GM18951 (cell line): Measurements from ENCODE around the gene NCBP3.

Source experiments
- POLR2A ChIP-seq: IDR thresholded peaks from 4 replicates; pipeline ENCODE4 v1.6.1; 2011; ENCODE audit warnings: mild to moderate bottlenecking; ENCODE audit not compliant: insufficient read length, insufficient read depth; ENCODE audit errors: extremely low read depth
- in situ Hi-C: fragments of 300-500 bp; cut with MboI; formaldehyde crosslinking; loops from one replicate; pipeline ENCODE4 v1.12.0; 2022; ENCODE audit warnings: low sequenced_read_pairs, mixed read lengths, inconsistent platforms; ENCODE audit not compliant: unreplicated experiment

The NCBP3 gene

GRCh38 chr17:3888343-3889171 is 42.5 kb upstream of the NCBP3 start:
- TF ChIP-seq POLR2A = no peak
- in situ Hi-C loops = no loop called here

DNA sequence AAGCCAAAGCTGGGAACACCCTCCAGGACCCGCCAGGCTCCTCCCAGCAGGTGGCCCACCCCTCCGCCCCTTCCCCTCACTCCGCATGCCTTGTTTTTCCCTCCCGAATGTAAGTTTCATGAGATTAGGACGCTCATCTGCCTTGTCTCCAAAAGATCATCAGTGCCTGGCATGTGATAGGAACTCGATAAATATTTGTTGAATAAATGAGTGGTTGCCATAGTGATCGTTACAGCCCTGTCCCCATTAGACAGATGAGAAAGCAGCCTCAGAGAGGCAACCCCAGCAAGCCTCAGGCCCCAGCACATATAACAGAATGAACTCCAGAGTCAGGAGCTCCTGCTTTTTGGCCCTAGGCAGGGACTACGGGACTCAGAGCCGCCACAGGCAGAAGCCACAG is 41.8 kb upstream of the NCBP3 start:
- no peak for TF ChIP-seq POLR2A
- in situ Hi-C loops = no loop called here

DNA sequence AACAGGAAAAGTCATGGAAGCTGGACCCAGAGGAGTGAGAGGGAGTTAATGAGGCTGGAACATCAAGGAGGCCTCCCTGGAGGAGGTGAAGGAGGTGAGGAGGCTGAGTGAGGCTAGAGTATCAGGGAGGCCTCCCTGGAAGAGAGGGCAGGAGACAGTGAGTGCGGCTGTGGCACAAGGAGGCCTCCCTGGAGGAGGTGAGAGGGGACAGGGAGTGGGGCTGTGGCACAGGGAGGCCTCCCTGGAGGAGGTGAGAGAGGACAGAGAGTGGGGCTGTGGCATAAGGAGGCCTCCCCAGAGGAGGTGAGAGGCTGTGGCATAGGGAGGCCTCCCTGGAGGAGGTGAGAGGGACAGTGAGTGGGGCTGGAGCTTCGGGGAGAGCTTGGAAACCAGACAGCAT is 41.3 kb upstream of the NCBP3 start:
- in situ Hi-C loops = no loop called here
- TF ChIP-seq POLR2A = no peak

DNA sequence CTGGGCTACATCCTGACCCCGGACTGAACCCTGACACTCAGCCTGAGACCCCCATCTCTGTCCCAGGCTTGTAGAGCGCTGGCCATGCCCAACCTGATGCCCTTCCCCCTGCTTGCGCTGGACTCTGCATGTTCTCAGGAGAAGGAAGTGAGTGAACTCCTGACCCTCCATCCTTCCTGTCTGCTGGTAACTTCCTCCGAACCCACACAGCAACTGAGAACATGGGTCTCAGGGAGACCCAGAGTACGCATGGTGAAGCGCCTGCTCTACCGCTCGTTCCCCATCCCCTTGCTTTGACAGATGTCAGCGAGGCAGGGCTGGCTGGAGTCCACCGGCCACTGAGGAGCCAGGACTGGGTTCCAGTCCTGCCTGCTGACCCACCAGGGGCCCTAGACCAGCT is 40.7 kb upstream of the NCBP3 start:
- TF ChIP-seq POLR2A = no peak
- in situ Hi-C loops = no loop called here

DNA sequence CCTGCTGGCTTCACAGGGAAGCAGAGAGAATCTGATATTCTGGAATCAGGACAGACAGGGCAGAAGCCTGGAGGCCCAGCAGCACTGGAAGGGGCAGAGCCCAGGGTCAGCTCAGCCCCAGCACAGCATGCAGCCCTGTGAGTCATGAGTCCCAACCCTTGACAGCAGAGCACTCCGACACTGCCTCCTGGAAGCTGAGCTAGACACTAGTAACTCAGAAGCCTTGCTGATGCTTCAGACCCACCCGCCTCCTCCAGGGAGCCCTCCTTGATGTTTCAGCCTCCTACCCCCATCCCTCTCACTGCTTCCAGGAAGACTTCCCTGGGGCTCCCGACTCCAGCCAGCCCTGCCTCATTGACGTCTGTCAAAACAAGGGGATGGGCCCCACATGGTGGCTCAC is 39.9 kb upstream of the NCBP3 start:
- in situ Hi-C loops = no loop called here
- no peak for TF ChIP-seq POLR2A

GRCh38 chr17:3885271-3885670 is 39.2 kb upstream of the NCBP3 start:
- no peak for TF ChIP-seq POLR2A
- in situ Hi-C loops = no loop called here

DNA sequence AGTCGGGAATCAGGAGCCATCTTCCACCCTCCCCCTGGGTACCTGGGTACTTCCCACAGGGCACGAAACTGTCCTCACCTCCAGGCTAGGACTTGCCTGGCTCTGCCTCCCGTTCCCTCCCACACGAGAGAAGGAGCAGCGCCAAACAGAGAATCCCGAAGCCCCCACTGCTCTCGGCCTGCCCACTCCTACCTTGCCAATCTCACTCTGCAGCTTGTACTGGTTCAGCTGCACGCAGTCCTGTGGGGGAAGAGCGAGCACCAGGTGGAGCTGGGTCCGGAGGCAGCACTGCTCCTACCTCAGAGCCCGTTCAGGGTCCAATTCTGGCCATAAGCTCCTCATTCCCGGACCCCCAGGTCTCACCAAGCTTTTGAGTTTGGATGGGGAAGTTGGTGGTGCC is 38.1 kb upstream of the NCBP3 start:
- TF ChIP-seq POLR2A = no peak
- in situ Hi-C loops = no loop called here

DNA sequence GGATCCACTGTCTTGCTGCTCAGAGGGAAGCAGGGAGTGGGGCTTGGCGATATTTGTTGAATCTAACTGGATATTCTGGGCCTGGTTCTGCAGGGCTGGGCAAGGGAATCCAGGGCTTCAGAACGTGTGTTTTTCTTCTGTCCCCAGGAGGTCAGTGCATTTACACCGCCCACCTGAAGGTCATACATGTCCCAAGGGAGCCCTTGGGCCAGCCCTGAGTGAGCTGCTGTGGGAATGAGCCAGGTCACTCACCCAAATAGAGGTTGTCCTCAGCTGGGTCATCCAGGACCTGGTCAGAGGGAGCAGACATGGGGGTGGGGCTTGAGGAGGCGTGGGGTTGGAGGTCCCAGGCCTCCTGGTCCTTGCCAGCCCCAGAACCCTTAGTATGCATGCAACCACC is 36.2 kb upstream of the NCBP3 start:
- TF ChIP-seq POLR2A = no peak
- in situ Hi-C loops = no loop called here

GRCh38 chr17:3880983-3881382 is 34.9 kb upstream of the NCBP3 start:
- in situ Hi-C loops = no loop called here
- TF ChIP-seq POLR2A = no peak

DNA sequence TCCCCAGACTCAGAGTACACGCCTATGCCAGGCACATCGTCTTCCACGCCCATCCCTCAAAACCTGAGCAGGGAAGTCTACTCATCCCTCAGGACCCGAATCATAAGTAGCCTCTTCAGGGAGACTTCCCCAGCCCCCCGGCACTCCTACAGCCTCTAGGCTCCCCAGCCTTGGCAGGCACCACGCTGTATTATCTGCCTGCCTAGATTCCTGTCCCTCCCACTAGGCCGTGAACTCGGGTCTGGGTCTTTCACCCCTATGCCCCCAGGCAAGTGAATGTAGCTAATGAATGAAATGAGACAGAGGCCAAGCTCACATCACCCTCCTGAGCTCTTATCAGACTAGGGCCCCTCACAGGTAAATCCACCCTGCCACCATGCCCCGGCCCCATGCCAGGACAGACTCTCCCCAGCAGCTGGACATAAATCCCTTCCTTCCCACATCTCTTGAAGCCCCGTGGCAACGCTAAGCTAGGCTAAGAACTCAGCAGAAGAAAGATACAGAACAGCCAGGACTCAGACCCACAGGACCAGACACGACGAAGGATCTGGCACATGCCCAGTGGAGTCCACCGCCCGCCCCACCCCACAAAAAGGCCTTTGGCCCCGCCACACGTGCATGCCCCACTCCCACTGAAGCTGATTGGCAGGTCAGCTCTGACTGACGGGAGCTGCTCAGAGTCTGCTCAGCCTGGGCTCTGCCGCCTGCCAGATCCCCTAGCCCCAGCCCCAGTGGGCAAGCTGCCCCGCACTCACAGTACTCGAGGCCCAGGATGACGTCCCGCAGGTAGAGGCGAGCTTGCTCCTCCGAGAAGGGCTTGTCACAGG is 33.8 kb upstream of the NCBP3 start:
- TF ChIP-seq POLR2A = no peak
- in situ Hi-C loops = no loop called here

- TF ChIP-seq POLR2A = no peak
- in situ Hi-C loops = no loop called here
These were observed 33.1 kb upstream of the NCBP3 start for GRCh38 chr17:3879186-3879585.

DNA sequence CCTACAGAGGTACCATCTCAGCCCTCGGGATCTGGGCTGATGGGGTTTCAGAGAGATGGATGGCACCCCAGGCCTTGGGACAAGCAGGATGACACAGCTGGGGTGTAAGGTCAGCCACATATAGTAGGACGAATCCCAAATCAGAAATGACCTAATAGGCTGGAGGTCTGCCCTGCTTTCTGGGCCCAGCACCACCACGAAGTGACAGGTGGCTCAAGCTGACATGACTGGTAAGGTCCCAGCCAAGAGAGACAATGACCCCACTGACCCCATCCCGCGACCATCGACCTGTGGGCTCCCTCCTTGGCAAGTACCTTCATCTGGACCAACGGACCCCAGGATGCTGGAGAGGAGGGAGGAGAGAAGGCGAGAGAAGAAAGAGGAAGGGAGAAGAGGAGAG is 31.2 kb upstream of the NCBP3 start:
- in situ Hi-C loops = no loop called here
- no peak for TF ChIP-seq POLR2A

GRCh38 chr17:3875317-3875716 is 29.3 kb upstream of the NCBP3 start:
- no peak for TF ChIP-seq POLR2A
- in situ Hi-C loops = no loop called here

DNA sequence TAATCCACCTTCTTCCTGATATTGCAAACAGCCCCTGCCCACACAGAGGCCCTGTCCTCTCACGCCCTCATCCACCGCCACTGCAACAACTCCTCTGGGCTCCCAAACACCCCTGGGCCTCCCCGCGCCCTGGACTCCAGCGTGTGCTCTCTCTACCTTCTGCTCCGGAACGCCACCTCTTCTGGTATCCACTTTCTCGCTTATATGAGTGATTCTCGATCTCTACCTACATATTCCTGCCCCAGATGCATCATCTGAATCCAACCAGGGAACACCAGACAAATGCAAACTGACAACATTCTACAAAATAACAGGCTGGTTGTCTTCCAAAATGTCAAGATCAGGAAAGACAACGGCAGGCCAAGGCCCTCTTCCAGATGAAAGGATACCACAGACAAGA is 27.8 kb upstream of the NCBP3 start:
- TF ChIP-seq POLR2A = no peak
- in situ Hi-C loops = loop anchor here (25.0 kb wide), 1 partner anchor 138 kb away; no protein-coding TSS in a partner anchor
